WERI-Rb-1 (cell line): Measurements from ENCODE around the gene PARVB.
"Not testable (repeated sequence)": the region's sequence is repeated elsewhere in the genome, so short reads cannot be mapped to it uniquely, and the experiment has no call there.

Experiments
- DNase-seq: peaks from one replicate; pipeline ENCODE4 v3.0.0-alpha.2; 2020
- H3K27ac ChIP-seq: fragments of 250-450 bp; sonication (Bioruptor Pico); 2 replicates; pipeline ENCODE4 v1.5.1; 2020; ENCODE audit warnings: mild to moderate bottlenecking, moderate library complexity
- H3K27me3 ChIP-seq: fragments of 250-450 bp; sonication (Bioruptor Pico); 2 replicates; pipeline ENCODE4 v1.5.1; 2021; ENCODE audit warnings: mild to moderate bottlenecking, low read depth, moderate library complexity; ENCODE audit not compliant: insufficient read depth, severe bottlenecking
- H3K36me3 ChIP-seq: fragments of 250-450 bp; sonication (Bioruptor Pico); 2 replicates; pipeline ENCODE4 v1.5.1; 2020; ENCODE audit warnings: mild to moderate bottlenecking, moderate library complexity
- H3K4me3 ChIP-seq: 2 replicates; pipeline ENCODE4 v1.5.1; 2011; ENCODE audit warnings: low read depth, mild to moderate bottlenecking, control low read depth, low read length
- H3K9me3 ChIP-seq: fragments of 250-450 bp; sonication (Bioruptor Pico); 2 replicates; pipeline ENCODE4 v1.5.1; 2021; ENCODE audit warnings: mild to moderate bottlenecking, moderate library complexity; ENCODE audit not compliant: severe bottlenecking
- TF ChIP-seq, protein P1 (sequence below): IDR thresholded peaks from 2 replicates; pipeline ENCODE4 v1.5.1; 2011; ENCODE audit warnings: low read depth, mild to moderate bottlenecking, control low read depth, inconsistent platforms, low read length

PARVB gene

DNA sequence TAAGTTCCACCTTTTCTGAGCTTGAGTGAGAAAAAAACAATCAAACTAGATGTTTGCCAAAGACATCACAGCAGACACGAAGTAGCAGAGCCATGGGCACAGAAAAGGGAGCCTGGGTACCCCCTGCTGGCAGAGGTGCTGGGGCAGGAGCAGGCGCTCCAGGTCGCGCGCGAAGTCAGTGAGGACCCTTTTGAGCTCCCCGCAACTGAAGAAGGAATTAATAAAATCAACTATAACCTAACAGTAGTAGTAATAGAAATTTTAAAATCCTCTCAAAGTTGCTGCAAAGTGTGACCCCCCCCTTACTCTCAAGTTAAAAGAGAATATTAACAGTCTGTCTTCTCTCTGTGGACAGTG lies 20.0 kb upstream of the PARVB start:
- Histone ChIP-seq H3K4me3 (no peak overlapping the region), H3K27me3 (no peaks in the 10 kb centered on the region), H3K36me3 (peaks cover under 1% of the 10 kb centered on the region; the same call in 1 of the 2 replicates), H3K9me3 (no peaks in the 10 kb centered on the region), H3K27ac (no peak overlapping the region)
- DNase-seq = no peak
- TF ChIP-seq, protein P1, sequence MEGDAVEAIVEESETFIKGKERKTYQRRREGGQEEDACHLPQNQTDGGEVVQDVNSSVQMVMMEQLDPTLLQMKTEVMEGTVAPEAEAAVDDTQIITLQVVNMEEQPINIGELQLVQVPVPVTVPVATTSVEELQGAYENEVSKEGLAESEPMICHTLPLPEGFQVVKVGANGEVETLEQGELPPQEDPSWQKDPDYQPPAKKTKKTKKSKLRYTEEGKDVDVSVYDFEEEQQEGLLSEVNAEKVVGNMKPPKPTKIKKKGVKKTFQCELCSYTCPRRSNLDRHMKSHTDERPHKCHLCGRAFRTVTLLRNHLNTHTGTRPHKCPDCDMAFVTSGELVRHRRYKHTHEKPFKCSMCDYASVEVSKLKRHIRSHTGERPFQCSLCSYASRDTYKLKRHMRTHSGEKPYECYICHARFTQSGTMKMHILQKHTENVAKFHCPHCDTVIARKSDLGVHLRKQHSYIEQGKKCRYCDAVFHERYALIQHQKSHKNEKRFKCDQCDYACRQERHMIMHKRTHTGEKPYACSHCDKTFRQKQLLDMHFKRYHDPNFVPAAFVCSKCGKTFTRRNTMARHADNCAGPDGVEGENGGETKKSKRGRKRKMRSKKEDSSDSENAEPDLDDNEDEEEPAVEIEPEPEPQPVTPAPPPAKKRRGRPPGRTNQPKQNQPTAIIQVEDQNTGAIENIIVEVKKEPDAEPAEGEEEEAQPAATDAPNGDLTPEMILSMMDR = no peak

- Histone ChIP-seq H3K27ac (no peak overlapping the region), H3K4me3 (no peak overlapping the region), H3K36me3 (no peaks in the 10 kb centered on the region; the same call in 1 of the 2 replicates), H3K9me3 (no peaks in the 10 kb centered on the region), H3K27me3 (no peaks in the 10 kb centered on the region)
- TF ChIP-seq, protein P1 = no peak
- no peak for DNase-seq
These were observed 18.6 kb upstream of the PARVB start for GRCh38 chr22:44005524-44005923.

- Histone ChIP-seq H3K4me3 (no peak overlapping the region), H3K27ac (no peak overlapping the region), H3K27me3 (no peaks in the 10 kb centered on the region), H3K9me3 (no peaks in the 10 kb centered on the region), H3K36me3 (no peaks in the 10 kb centered on the region)
- DNase-seq = no peak
- TF ChIP-seq, protein P1 = no peak
These were observed 11.9 kb upstream of the PARVB start for GRCh38 chr22:44012162-44012561.

- H3K27me3 ChIP-seq = no peaks in the 10 kb centered on the region
- no peaks in the 10 kb centered on the region for H3K9me3 ChIP-seq
- H3K27ac ChIP-seq = no peak overlapping the region
- no peak overlapping the region for H3K4me3 ChIP-seq
- TF ChIP-seq, protein P1 = no peak
- DNase-seq = no peak
- no peaks in the 10 kb centered on the region for H3K36me3 ChIP-seq
These were observed 11.5 kb upstream of the PARVB start for GRCh38 chr22:44012591-44012990.

DNA sequence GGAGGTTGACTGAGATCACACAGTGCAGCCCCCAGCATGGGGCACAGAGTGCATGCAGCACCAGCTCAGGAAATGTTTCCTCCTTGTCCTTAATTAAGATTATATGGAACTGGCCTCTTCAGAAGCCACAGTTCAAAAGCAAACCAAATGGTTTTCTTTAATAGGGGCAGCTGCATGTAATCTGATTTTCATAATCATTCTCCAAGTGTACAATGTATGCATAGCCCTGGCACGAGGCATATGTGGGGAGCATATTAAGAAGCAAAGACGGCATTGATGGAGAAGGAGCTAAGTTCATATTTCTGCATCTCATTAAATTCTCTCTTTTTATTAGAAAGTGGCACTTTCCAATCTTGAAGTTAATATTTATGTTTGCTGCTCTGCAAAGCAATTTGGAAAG lies 9.9 kb upstream of the PARVB start:
- H3K36me3 ChIP-seq = no peaks in the 10 kb centered on the region
- DNase-seq = no peak

DNA sequence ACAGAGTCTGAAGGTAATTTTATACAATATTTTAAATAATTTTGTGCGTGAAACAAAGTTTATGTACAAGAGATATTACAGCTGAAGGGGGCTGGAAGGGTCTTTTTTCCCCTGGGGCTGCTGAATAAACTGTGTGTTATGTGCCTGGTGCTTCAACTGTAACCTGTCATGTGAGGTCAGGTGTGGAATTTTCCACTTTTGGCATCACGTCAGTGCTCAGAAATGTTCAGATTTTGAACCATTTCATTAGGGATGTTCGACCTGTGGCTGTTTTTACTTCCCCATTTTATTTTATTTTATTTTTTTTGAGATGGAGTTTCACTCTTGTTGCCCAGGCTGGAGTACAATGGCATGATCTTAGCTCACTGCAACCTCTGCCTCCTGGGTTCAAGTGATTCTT lies 7.5 kb upstream of the PARVB start:
- not testable (repeated sequence) for H3K9me3 ChIP-seq, H3K4me3 ChIP-seq, H3K27ac ChIP-seq, H3K36me3 ChIP-seq, H3K27me3 ChIP-seq, DNase-seq

More for the DNA sequence above, 9.9 kb upstream of the PARVB start:
- no peak overlapping the region for H3K27ac ChIP-seq
- H3K4me3 ChIP-seq = no peak overlapping the region
- H3K9me3 ChIP-seq = no peaks in the 10 kb centered on the region
- TF ChIP-seq, protein P1 = no peak
- H3K27me3 ChIP-seq = no peaks in the 10 kb centered on the region
